ENCODE results near the gene NKX1-1.

DNA sequence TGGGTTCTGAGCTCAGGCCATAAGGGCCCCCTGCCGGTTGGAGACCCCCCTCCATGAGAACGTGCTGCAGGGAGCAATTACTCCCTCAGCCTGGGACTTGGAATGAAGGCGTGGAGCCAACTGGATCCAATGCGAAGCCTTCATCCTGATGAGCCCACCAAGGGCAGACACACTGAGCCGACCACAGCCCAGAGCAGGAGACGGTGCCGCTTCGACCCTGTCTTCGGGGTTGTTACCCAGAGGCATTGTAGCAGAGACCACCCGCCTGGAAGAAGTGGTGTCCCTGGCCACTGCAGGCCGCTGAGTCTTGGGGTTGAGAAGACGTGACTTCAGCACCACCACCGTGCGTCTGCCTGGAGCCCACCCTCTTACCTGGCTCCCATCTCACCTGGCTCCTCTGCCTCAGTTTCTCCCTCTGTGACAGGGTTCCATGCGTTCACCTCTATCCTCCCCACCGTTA, 7.0 kb upstream of the NKX1-1 start:
- TF ChIP-seq, protein P1, sequence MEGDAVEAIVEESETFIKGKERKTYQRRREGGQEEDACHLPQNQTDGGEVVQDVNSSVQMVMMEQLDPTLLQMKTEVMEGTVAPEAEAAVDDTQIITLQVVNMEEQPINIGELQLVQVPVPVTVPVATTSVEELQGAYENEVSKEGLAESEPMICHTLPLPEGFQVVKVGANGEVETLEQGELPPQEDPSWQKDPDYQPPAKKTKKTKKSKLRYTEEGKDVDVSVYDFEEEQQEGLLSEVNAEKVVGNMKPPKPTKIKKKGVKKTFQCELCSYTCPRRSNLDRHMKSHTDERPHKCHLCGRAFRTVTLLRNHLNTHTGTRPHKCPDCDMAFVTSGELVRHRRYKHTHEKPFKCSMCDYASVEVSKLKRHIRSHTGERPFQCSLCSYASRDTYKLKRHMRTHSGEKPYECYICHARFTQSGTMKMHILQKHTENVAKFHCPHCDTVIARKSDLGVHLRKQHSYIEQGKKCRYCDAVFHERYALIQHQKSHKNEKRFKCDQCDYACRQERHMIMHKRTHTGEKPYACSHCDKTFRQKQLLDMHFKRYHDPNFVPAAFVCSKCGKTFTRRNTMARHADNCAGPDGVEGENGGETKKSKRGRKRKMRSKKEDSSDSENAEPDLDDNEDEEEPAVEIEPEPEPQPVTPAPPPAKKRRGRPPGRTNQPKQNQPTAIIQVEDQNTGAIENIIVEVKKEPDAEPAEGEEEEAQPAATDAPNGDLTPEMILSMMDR (IDR thresholded peaks at IDR 0.05), result no peak
- TF ChIP-seq POLR2A (IDR thresholded peaks at IDR 0.05), result no peak
- TF ChIP-seq EP300 (IDR thresholded peaks at IDR 0.05), result no peak

Measured in suprapubic skin (tissue), 3 donors.